ENCODE data around the gene EGFL7.

GRCh38 chr9:136623842-136624183 lies 38.9 kb upstream of the EGFL7 start:
- TF ChIP-seq EP300 (IDR thresholded peaks at IDR 0.05): no peak
- TF ChIP-seq, protein P1, sequence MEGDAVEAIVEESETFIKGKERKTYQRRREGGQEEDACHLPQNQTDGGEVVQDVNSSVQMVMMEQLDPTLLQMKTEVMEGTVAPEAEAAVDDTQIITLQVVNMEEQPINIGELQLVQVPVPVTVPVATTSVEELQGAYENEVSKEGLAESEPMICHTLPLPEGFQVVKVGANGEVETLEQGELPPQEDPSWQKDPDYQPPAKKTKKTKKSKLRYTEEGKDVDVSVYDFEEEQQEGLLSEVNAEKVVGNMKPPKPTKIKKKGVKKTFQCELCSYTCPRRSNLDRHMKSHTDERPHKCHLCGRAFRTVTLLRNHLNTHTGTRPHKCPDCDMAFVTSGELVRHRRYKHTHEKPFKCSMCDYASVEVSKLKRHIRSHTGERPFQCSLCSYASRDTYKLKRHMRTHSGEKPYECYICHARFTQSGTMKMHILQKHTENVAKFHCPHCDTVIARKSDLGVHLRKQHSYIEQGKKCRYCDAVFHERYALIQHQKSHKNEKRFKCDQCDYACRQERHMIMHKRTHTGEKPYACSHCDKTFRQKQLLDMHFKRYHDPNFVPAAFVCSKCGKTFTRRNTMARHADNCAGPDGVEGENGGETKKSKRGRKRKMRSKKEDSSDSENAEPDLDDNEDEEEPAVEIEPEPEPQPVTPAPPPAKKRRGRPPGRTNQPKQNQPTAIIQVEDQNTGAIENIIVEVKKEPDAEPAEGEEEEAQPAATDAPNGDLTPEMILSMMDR (IDR thresholded peaks at IDR 0.05): no peak
- TF ChIP-seq POLR2A (IDR thresholded peaks at IDR 0.05): no peak

Measured in ovary (tissue), 3 donors.